ENCODE measurements around the gene PXMP4.

PXMP4 gene

GRCh38 chr20:33667676-33668465, 52.2 kb downstream of the PXMP4 start:
- DNase-seq, result peak; percentile 27 to 86

DNA sequence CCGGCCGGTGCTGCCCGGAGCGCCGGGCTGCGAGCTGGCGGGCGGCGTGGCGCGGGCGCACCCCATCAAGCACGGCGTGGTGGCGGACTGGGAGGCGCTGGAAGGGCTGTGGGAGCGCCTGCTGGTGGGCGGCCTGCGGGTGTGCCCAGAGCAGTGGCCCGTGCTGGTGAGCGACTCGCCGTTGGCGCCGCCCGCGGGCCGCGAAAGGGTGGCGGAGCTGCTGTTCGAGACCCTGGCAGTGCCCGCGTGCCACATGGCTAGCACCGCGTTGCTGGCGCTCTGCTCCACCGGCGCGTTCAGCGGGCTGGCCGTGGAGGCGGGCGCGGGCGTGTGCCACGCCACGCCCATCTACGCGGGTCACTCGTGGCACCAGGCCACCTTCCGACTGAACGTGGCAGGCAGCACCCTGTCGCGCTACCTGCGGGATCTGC, 52.9 kb downstream of the PXMP4 start:
- peak in 1 of 2 experiments; percentile 65 for DNase-seq

DNA sequence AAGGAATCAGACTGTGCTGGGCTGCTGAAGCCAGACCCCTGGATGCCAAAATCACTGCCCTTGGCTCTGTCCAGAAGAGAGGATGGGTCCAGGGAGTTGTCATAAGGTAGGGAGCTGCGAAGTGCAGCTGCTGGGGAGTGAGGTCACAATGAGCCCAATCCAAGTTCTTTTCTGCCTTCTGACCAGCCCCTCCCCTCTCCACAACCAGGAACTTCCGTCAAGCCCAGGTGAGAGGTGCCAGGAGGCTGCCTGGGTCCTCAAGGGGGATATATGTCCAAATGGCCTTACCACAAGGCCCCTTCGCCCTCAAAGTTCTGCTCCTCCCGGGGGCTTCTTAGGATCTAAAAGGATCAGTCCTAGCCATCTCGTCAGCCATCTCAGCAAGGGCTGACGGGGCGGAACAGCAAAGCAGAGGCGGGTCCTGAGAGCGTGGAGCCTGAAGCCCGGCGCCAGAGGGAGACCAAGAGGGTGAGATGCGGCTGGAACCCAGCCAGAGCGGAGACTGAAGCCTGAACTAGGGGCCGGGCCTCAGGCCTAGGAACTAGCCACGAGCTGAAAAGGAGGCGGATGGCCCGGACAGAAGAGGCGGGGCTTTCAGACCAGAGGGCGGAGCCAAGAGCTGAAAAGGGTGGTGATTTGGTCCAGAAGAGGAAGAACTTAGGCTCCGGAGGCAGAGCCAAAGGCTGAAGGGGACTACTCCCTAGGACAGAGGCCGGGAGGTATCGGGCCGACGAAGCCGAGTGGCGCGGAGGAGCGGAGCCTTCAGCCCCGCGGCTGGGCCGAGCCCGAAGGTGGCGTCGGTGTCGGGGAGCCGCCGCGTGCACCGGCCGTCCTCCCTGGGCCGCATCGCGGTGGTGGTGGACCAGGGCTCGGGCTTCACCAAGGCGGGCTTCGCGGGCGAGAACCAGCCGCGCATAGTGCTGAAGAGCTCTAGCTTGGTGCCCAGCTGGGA, 53.5 kb downstream of the PXMP4 start, which contains the start of gene ACTL10:
Gene ACTL10, plus strand, starts transcription at position 651 of the 952 bp plus-strand sequence. CDS start 555 bp downstream, outside the sequence.
- DNase-seq, result peak; percentile 83 to 92

DNA sequence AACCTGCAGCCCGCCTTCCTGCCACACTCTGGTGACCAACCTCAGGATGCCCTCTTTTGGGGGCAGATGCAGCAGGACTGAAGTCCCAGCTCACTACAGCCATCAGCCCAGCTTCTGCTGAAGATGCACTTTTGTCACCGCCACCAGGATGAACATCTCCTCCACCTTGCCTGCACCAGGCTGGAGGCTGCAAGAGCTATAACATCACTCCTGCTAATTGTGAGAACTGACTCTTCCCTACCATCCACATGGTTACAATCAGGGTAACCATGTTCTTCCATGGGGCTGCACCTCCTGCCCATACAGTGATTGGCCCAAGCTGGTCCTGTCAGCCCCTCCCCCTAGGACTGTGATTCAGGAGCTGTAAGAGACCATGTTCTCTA, 55.4 kb downstream of the PXMP4 start:
- no peak for DNase-seq

DNA sequence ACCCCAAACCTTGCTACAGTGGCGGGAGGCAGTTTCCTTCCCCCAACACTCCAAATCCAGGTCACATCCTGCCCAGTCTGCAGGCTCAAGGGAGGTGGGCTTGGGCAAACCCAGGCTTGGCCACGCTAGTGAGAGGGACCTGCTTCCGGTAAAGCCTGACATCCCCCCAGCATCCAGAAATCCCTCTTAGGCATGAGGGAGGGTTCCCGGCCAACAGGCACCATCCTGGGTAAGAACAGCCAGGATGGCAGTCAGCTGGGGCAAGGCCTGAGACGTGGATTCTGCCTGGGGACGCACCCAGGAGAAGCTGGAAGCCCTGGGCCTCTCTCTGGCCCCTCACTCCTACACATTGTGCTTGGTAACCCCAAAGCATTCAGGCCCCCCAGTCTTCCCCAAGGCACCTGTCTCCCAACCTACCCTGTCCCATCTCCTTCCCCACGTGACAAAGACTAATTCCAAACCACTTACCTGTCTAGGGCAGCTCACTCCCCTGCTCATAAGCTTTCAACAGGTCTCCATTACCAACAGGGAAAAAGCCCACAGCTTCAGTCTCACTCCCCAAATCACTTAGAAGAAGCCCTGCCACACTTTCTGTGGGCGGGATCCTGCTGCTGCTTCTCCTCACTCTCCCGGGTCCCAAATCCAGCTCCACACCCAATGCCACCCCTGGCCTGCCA, 55.9 kb downstream of the PXMP4 start:
- DNase-seq, result no peak

DNA sequence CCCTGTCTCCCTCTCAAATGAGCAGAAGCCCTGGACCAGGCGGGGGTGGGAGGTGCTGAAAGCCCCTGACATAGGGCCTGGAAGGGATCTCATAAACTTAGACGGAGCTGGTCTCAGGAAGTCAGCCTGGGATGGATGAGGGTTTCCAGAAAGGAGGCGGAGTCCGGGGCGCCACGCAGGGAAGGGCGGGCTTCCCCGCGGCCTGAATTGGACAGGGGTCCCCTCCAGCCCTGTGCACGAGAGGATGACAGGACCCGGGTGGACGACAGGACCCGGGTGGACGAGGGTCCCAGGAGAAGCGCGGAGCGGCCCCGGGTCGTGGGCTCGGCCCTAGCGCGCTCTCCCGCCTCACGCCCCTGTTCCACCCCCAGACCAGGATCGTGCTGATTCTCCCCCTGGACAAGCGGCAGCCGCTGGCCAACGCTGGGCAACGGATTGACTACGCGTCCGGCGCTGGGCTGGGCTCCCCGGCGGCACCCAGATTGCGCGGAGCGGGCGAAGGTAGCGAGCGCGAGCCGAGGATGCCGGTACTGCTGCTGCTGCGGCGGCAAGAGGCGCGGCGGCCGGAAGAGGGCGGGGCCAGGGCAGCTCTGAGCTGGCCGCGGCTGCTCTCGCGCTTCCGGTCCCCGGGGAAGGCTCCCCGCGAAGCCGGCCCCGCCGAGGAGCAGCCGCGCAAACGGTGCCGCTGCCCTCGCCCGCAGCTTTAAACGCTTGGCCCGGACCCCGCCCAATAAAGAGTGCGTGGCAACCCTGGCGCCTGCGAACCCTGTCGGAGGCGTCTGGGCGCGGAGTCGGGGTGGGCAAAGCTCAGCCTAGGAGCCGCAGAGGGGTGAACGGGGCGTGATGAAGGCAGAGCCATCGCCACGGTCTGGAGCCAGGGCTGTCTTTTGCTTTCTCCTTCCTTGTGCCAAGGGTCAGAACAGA, 56.7 kb downstream of the PXMP4 start:
- DNase-seq, result peak; percentile 38 to 93

DNA sequence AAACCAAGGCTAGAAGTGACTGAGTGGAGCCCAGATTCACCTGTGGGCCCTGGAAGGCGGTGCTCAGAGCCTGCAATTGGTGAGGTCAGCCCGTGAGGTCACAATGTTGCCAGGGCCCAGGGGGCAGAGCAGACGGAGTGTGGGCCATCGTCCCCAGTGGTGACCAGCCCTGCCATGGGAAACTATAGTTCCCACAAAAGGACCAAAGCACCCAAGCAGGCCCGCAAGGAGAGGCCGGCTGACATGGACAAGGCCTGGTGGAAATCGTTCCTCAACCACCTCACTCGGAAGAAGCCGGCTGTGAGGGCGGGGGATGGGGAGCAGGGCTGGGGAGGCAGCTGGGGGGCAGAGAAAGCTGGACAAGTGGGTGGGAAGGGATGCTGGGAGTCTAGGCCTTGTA, 57.9 kb downstream of the PXMP4 start, which contains the start of gene C20orf144:
Gene C20orf144, plus strand, starts transcription at position 156 of the 400 bp plus-strand sequence. Its CDS starts 19 bp downstream, at position 175.
- no peak for DNase-seq

DNA sequence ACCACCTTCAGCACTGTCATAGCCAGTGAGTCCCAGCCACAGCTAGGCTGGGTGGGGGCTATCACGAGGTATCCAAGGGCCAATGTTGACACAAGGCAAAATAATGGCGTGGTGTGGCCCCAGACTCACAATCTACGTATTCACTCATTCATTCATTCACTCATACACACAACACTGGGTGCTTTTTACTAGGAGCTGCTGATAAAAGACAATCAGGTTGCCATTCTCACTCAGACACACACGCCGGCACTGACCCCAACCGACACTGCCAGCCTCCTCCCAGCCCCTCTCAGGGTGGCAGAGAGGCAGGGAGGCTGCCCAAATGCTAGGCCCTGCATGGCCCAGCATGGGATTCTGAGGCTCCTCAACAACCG, 59.4 kb downstream of the PXMP4 start:
- DNase-seq, result no peak

- no peak for DNase-seq
Observed at GRCh38 chr20:33660035-33660684, 60.0 kb downstream of the PXMP4 start.

DNA sequence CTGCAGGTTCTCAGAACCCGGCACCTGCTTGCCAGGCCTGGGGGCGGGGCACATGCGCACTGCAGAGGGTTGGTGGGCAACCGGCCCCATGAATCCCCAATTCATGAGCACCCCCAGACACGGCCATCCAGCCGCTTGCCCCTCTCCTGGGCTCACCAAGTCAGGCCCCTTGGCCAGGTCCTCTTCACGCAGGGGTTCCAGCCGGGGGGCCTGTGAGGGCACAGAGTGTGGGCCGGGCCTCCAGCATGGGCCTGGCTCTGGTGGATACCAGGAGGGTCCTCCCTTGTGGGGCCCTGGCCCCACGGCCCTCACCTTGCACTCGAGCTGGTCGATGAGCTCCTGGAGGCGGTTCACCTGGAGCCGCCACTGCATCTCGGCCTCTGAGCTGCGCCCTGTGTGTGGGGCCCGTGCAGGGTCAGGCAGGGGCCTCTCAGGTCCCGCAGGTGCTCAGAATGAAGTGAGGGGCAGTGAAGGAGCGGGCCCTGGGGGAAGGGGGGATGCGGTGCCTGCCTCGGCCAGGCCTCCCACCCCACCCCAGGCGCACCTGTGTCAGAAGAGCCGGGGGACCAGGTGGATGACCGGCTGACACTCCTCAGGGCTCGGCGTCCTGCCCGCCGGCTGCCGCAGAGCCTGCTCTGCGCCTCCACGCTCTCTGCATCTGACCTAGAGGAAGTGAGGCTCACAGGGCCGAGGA, 60.6 kb downstream of the PXMP4 start:
- no peak for DNase-seq

DNA sequence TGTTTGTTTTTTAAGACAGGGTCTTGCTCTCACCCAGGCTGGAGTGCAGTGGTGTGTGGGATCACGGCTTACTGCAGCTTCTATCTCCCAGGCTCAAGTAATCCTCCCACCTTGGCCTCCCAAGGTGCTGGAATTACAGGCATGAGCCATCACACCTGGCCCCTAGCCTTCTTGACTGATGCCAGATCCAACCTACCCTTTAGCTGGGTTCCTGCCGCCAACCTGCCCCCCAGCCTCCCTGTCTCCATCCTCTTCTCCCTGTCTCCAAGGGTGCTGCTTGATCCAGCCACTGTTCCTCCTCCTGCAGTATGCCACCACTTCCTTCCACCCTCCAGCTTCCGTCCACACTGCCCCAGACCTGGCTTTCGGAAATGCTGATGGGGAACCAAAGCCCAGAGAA, 61.2 kb downstream of the PXMP4 start:
- no peak for DNase-seq

GRCh38 chr20:33658510-33658909, 61.6 kb downstream of the PXMP4 start:
- DNase-seq, result no peak

DNA sequence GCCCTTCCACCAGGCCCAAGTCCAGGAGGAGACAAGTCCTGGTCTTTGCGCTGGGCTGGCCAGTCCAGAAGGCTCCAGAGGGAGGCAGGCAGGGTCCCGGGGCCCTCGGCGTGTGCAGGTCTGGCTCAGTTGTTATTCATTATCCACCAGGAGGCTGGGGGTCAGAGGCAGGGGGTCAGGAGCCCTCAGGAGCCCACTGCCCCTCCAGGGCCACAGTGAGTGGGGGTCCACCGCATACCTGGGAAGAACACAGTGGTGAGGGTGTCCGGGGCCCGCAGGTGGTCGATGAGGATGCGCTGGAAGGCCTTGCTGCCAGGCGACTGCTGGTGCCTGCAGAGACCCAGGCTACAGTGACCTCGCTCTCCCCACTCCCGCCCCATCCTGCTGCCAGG, 62.4 kb downstream of the PXMP4 start:
- no peak for DNase-seq

DNA sequence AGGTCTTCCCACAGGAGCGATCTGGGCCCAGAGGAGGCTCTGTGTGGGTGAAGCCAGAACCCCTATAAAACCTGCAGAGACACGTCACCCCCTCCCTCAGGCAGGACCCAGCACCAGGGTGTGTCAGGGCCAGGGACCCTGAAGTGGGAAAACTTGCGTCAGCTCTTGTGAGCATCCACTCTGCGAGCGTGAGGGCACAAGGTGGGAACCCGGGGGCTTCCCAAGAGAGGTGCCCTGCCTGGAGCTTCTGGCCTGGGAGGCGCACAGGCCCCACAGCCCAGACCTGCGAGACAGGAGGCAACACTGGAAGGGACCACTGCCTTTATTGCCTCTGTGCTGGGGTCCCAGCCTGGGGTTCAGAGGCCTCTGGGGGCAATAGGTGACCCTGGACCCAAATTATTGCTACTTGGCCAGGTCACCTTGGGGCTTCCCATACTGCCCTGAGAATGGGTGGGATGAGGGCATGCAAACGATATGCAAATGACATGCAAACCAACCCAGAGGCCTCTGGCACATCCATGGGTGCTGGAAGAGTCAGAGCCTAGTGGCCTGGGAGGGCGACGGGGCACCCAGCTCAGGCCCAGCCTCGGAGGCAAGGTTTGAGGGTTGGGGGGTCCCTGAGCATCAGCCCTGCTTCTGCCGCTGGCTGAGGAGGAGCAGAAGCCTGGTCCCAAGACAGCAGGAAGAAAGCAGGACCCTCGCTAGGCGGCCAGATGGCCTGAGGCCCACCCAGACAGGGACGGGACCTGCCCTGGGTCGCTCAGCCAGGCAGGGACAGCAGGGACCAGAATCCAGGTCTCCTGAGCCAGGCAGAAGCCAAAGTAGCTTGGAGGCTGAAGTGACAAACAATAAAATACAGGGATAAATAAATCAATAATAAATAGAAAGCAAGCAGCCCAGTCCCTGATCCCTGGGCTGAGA, 63.1 kb downstream of the PXMP4 start:
- DNase-seq, result peak; percentile 87 to 93

DNA sequence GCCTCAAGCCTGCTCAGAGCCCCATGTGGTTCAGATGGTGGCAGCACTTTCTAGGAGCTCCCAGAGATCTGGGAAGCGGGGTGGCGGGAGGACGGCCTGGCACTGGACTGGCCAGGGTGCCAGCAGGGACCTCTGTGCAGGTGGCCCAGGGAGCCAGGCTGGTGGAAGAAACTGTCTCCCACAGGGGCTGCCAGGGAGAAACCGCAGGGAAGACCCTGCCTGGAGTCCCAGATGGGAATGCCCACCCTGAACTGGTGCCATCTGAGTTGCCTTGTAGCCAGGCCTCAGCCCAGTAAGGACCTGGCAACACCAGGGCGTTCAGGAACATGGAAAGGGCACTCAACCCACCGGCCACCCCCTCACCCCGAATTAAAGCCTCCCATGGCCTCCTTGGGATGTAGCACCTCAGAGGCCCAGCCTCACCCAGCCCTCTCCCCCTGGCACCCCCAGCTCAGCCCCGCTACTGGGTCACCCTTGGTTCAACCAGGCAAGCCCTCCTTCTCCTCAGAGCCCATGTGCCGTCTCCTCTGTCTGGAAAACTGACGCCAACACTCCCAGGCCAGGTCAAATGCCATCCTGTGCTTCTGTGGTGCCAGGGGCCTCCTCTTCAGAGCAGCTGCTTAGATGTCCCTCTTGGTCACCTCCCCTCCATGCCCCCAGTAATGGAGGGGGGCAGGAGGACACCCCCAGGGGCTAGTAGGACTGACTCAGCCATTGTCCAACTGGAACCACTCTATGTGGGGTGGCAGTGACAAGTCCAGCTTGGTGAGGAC, 63.9 kb downstream of the PXMP4 start:
- DNase-seq, result no peak

- no peak for DNase-seq
Observed at GRCh38 chr20:33655164-33655563, 64.9 kb downstream of the PXMP4 start.

- peak in 1 of 2 experiments; percentile 62 for DNase-seq
Observed at GRCh38 chr20:33654680-33655161, 65.4 kb downstream of the PXMP4 start.

- DNase-seq, result peak; percentile 95 to 98
Observed at GRCh38 chr20:33653900-33654596, 66.1 kb downstream of the PXMP4 start.

All from NCI-H526 (cell line).